HG03066 (cell line): ENCODE measurements around the gene GRM8.

Experiments
- ATAC-seq: cut with Tn5 transposase; IDR thresholded peaks from one replicate; pipeline ENCODE4 v1.9.1; 2021; ENCODE audit warnings: low read depth; ENCODE audit not compliant: unreplicated experiment

The GRM8 gene

DNA sequence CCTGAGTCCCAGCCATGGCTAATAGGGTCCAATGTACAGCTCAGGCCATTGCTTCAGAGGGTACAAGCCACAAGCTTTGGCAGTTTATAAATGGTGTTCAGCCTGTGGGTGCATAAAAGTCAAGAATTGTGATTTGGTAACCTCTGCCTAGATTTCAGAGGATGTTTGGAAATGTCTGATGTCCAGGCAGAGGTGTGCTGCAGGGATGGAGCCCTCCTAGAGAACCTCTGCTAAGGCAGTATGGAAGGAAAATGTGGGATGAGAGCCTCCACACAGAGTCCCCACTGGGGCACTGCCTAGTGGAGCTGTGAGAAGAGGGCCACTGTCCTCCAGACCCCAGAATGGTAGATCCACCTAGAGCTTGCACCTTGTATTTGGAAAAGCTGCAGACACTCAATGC, 779.9 kb downstream of the GRM8 start:
- ATAC-seq: no peak

DNA sequence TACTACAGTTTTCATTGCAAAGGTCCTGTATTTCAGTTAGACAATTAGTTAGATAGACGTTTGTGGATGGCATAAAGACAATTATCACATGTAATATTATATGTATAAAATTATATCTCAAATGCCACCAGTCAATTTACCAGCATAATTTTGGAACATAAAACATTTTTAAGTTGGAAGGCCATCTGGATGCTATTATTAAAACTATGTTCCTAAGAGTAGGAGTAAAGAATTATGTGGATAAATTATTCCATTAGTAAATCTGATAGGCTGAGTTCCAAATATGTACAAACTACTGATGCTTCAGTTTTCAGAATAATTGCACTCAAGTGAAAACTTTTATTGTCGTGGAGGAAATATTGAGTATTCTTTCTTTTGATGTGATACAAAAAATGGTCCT, 790.3 kb downstream of the GRM8 start:
- no peak for ATAC-seq

DNA sequence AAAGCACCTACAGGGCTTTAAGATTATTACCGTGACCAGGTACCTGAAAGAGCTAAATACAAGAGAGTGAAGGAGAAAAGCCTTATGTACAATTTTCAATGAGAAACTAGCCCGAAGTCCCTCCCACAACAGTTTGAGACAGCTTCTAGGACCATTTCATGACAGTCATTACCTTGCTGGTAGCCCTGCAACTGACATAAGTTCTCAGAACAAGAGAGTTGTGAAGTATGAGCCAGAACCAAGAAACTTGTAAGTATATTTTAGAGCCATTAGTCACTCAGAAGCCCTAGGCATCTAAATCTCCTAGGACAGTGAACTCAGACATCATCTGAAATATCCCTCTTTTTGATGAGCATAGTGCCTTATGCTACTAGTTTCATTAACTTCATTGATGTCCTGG, 792.1 kb downstream of the GRM8 start:
- no peak for ATAC-seq

DNA sequence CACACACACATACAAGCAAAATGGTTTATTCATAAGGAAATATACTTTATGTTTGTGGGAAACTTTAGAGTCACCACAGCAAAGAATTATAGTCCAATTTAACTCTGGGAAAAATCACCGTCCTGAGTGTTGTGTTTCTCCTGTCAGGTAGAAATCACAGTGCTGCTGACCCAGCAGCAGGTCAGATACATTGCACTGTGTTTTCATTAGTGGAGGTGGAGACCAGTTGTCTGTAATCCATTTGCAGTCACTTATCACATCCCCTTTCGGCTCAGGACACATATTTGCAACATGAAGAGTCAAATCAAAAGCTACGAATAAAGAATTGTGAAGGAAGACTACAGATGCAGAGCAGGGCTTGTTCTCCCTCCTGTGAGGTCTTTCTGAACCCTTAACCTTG, 799.6 kb downstream of the GRM8 start:
- ATAC-seq: no peak

DNA sequence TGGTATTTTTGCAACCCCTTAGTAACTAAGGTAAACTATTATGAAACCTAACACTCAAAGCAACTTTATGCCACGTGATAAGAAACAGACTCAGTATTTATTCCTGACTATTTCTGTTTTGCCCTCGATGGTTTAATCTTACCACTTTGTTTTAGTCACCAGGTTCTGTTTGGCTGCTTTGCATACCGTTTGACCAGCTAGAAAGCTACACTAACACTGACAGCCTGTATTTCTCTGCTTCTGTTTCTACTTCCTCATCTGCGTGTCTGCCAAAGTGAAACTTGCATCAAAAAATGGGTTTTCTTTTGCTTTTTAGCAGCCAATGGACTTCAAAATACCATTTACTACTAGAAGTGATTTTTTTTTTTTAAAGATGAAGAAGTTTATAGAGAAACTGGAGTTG, 802.5 kb downstream of the GRM8 start:
- ATAC-seq: peak; percentile 92

DNA sequence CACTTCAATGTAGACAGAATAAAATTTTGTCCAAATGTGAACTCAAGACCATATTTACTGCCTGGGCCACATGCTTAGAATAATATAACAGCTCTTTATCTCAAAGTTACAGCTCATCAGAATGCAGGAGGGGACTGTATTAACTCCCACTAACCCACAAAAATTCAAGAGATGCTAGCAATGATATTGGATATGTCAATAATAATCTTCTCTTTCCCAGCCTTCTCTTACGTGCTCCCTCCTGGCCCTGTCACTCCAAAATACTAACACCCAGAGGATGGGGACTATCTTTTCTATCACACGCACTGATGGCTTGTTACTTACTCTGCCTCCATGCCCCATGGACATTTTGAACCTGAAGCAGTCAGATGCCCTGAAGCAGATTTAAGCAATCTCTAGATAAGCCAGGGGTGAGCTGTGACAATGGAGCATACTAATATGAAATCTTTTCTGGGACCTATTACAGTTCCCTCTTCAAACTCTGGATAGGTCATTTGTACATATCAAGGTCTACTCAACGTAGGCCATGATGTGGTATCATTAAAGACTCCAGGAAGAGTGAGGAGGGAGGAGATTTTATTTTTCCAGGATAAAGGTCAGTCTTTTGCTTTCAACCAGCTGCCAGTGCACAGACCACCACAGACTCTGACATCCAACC, 803.0 kb downstream of the GRM8 start:
- ATAC-seq: peak; percentile 12

DNA sequence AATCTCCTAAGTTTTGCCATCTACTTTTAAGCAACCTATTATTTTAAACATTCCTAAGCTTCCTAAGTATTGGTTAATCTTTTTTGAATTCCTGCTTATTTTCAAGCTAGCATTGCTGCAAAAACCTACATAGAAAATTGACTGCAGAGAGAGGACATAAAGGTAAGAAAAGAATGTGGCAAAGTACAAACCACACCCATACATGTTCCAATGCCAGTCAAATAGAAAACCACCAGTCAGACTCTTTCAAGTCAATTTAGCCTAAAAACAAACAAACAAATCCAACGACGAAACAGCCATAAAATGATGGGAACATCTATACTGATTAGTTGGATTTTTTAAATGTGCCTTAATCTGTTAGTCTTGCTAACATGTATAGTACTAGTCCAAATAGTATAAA, 804.8 kb downstream of the GRM8 start:
- no peak for ATAC-seq

DNA sequence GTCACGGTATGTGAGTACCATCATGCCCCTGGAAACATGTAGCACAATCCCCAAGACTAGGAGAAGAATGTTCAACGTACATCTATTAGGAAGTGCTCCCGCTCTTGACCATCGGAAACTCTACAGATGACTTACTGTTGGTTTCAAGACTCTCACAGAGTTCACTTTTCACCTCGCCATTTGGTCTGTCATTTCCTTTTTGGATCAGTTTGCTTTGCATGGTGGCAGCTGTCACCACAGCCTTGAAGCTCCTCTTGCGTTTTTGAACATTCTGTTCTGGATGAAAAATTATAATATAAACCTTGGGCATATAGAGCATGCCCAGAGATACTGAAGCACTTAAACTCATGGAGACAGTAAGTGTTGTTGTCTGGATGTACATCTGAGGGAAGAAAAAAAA, 806.8 kb downstream of the GRM8 start:
- ATAC-seq: no peak

DNA sequence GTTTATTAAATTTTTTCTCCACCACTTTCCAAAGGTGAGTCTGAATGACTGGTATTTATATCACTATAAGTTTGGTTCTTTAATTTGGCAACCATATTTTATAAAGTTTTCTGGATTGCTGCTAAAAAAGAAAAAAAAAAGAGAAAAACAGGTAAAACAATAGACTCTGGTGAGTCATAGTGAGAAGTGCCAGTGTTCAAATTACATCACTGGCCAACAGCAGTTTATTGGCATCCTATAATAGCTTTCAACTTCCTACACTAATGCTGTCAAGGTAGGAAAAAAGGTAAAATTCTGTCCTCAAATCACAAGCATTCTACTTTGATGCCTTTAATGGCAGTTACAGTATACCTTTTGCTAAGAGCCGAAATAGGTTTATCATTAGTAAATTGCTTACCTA, 808.8 kb downstream of the GRM8 start:
- no peak for ATAC-seq

DNA sequence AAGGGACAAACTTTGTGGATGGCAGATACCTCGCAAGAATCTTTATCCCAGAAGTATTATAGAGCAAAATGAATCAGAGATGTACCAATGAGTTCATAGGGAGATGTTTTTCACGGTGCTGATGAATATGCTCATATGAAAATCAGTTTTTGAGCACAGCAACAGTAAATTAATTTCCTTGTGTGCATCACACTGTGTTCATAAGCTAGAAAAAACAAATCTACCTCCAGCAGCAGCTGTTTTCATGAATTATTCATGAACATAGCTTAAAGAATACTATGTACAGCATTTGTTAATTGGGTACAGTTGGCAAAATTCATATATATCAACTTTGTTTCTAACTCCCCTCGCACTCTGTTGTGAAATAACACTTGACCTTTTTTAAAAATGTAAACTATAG, 809.8 kb downstream of the GRM8 start:
- no peak for ATAC-seq

DNA sequence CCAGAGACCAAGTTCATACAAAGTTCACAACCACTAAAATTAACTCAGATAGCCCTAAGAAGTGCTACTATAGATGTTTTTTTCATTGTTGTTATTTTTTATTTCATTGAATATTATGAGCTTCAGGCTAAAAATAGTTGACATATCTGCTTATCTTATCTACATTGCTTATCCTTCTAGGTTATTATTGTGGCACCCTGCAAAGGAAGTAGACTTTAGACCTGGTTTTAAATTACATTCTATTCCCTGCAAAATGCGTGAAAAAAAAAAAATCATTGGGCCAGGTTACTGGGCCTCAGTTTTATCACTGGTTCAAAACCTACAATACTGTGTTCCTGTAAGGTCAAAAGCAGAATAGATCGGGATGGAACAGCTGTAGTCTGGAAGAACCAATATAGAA, 811.0 kb downstream of the GRM8 start:
- ATAC-seq: no peak

DNA sequence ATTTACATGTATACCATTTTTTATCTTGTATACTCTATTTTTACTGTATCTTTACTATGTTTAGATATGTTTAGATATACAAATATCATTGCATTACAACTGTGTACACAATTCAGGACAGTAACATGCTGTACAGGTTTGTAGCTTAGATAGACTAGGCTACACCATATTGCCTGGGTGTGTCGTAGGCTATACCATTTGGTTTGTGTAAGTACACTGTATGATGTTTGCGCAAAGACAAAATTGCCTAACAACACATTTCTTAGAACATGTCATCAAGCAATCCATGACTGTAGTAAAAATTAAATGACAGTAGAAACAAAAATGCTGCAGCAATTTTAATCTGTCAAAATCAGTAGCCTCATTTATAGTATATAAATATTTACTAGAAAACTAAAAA, 812.2 kb downstream of the GRM8 start:
- ATAC-seq: no peak

DNA sequence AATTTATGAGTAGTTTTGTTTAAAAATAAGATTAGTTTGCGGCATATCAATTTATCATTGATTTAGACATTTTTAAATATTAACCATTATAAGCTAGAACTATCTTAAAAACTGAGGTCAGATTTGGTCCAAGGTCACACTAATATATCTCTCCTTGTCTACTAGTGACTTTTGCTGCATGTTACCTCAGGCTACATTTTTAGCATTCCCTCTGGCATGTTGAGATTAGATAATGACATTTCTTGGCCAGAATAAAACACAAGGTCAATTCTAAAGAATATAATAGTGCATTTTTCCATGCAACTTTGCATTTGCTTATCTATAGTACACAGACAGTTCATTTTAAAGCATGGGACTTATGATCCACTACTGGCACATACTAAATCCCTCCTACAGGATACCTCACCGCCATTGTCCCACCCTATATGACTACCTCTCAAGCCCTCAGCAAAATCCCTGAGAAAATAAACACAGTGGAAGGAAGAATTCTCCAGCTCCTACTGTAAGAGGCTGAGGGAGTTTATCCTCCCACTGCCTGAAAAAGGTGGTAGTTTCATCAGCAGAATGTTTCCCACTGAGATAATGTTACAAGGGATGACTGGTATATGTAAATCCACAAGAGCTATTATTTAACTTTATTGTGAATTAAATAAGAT, 816.4 kb downstream of the GRM8 start:
- no peak for ATAC-seq

DNA sequence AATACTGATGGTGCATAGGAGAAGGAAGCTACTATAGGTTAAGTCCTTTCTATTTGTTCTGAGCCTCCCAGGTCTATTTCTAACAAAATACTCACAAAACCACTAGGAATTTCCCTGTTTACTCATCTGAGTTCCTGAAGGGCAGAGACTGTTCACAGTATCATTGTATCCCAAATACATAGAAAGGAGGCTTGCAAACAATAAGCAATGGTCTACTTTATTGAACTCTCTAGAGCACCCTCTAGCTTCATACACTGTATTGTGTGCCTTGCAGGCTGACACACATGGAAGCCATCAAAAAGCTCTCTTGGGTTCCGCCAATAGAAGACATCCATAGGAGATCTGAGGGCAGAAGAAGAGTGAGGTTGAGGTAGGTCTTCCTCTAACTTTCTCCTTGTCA, 826.1 kb downstream of the GRM8 start:
- no peak for ATAC-seq

DNA sequence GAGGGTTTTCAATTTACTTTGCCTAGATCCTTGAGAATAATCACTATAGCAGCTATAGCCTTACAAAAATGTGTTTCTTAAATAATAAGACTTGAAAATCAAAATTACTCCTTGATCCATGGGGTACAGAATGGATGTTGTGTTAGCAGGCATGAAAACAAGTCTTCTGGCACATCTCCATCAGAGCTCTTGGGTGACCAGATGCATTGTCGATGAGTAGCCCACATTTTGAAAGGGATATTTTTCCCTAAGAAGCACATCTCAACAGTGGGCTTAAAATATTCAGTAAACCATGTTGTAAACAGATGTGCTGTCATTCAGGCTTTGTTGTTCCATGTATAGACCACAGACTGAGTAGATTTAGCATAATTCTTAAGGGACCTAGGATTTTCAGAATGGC, 827.8 kb downstream of the GRM8 start:
- ATAC-seq: no peak

DNA sequence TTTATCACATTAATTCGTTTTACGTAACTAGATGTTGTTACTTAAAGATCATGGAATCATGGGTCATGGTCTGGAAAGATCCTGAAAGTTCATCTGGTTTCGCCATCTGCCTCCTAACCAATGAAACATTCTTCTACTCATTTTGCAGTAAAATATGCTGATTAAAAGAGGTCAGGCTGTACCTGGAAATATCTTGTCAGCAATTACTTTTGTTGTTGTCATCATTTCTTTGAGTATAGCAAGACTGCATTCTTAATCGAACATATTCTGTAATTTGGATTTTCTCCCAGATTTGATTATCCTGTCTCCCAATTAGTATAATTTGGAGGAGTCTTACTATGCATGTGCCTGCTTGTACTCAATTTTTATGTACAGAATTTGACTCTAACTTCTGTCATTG, 833.7 kb downstream of the GRM8 start:
- no peak for ATAC-seq

DNA sequence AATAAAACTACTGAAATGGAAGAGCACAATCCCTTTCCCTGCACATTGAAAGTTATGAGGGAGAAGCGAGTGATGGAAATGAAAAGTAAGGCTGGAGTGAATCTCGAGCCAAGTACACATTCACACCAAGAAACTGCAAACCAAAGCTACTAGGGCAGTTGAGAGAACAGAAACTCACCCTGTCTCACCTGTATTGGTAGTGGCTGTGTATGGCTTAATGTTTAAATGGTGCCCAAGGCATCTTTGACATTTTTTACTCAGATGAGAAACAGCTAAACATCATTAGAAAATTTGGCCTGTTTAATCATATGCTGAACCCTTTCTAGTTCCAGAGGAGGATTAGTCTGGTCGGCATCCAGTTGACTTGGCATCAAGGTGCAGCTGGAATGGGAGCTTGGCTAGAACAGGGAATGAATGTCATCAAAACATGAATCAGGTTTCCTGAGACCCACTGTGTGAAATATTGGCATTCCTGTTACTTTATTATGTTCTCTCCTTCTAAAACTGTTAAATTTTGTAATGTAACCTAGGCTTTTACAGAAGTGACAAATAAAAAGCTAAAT, 840.8 kb downstream of the GRM8 start:
- ATAC-seq: no peak

DNA sequence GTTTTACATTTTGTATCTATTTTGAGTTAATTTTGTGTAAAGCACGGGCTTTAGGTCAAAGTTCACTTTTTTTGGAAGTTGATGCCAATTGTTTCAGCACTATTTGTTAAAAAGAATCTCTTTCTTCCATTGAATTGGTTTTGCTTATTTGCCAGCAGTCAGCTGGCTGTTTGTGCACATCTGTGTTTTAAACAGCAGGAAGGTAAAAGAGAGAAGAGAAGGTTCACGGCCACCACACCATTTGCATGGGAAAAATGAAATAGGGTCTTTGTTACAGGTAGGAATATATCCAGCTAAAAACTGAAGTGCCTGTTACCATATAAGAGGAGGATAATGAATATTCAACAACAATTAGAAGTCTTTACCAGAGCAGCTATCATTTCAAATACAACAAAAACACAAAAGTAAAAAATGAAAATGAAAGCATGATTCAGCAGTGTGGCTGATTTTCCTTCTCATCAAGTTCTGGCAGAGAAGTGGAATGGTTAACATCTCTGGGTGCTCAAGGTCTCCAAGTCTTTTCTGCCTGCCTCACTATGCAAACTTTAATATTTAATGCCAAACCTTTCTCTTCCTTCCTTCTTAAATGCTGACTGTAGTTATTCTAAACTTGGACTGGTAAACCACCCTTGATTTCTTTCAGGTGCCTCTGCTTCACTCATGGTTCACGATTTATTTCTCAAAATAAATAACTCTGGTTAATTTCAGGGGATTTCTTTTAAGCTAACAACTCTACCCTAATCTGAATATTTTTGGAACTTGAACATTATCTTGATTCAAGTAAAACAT, 841.5 kb downstream of the GRM8 start:
- no peak for ATAC-seq

DNA sequence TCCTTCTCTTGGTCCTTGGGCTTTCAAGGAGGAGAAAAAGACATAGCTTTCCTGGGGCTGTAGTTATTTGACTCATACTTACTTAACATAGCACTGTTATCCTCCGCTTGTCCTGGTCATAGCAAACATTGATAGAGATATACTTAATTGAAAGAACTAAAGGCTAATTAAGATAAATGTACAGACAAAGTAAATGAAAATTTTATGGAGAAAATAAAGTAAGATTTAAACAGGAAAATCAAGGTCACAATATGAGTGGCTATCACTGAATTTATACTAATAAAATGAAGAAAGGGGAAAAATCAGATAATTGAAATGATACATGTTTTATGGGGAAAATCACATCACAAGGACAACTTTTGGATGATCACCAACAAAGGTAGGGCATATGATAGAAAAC, 849.7 kb downstream of the GRM8 start:
- no peak for ATAC-seq

DNA sequence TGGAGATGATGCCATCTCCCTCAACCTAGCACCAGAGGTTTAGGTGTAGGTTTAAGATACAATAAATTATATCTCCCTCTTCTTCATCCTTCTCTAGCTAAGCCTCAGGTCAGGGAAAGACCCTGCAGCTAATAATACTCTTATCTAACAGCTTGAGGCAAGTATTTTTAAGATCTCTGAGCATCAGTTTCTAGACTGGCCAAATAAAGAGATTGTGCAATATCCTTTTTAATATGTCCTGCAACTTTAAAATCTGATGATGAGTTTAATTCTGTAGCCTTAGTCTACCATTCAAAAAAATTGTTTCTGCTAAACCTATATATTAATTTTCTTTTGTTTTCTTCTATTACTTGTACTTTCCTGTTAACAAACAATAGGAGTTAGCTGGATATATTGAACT, 850.8 kb downstream of the GRM8 start:
- no peak for ATAC-seq

DNA sequence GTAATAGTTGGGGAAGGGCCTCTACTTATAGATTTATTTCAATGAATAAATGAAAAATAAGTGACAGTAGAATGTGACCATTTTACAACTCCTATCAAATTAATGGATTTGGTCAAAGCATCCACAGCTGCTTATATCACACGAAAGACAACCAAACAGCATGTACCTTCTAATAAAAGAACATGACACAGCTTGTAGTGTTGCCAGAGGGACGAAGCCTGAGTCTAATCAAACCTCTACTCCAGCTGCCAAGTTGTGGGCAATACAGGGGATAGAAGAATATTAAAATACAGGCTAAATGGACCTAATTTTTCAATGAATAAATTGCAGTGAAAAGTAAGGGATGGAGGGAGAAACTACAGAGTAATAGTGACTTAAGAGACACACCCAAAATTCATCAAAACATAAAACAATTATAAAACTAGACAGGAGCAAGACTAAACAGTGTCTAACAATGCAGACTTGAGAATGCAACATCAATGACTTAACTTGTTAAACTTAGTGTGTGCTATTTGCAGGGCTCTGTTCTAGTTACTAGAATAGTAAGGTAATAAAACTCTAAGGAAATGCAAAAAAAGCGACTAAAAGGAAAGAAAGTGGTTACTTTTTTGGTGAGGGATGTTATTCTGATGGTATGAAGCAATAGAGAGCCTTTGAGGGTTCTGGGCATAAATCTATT, 853.8 kb downstream of the GRM8 start:
- ATAC-seq: no peak
